Mammary epithelial cell (primary cell): Measurements from ENCODE around the gene LCAT.

ENCODE experiments used
- CTCF ChIP-seq, 2 donors: IDR thresholded peaks in 1 of 2; conservative IDR thresholded peaks in 1 of 2; 2 replicates each; pipeline ENCODE4 v1.5.1; 2011 to 2012; ENCODE audit warnings: inconsistent platforms in 2 of 2, low read length in 2 of 2, mild to moderate bottlenecking in 2 of 2, control low read depth in 1 of 2, low read depth in 1 of 2; ENCODE audit not compliant: insufficient read depth in 1 of 2; ENCODE audit errors: extremely low read depth in 1 of 2
- EZH2 ChIP-seq: IDR thresholded peaks from 2 replicates; pipeline ENCODE4 v1.6.1; 2012; ENCODE audit warnings: low read length, inconsistent platforms, borderline replicate concordance

DNA sequence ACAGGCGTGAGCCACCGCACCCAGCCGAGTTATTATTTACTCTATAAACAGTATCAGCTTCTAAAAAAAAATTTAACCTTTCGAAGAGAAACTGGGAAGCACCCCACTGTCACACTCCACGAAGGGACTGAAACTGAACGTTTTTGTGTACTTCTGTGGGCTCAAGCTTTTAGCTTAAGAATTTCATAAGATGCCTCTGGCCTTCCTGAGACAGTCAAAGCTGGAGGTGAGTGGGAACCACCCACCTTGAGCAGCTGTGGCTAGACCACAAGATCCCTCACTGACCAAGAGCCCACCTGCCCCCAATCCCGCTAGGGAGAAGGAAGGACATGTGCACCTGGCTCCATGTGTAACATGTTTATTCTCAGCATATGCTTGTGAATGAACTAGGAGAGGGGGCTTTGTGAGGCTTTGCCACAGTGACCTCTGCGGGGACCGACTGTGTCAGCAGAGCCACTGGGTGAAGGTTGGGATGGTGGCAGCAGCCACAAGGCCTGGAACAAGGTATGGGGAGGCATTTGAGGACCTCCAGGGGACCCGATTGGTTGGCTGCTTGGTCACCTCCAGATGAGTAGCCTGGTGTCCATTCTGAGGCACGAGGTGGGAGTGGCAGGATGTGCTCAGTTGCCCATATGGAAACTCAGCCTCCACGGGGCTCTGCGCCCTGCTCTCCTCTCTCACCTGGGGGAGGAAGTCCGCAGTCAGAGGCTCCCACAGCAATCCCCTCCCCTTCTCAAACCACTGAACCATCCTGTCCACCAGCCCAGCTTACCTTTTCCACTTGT is 31.6 kb upstream of the LCAT start:
- TF ChIP-seq CTCF (conservative IDR thresholded peaks at IDR 0.05 in 1 of 2, IDR thresholded peaks at IDR 0.05 in 1 of 2; ENCODE audit: extremely low read depth in 1 of 2, insufficient read depth in 1 of 2, low read depth in 1 of 2, low read length in 2 of 2) (no peak), EZH2 (no peak)
